ENCODE measurements around the gene PRPH.
"Not testable (repeated sequence)": the region's sequence is repeated elsewhere in the genome, so short reads cannot be mapped to it uniquely, and the experiment has no call there.

PRPH gene

DNA sequence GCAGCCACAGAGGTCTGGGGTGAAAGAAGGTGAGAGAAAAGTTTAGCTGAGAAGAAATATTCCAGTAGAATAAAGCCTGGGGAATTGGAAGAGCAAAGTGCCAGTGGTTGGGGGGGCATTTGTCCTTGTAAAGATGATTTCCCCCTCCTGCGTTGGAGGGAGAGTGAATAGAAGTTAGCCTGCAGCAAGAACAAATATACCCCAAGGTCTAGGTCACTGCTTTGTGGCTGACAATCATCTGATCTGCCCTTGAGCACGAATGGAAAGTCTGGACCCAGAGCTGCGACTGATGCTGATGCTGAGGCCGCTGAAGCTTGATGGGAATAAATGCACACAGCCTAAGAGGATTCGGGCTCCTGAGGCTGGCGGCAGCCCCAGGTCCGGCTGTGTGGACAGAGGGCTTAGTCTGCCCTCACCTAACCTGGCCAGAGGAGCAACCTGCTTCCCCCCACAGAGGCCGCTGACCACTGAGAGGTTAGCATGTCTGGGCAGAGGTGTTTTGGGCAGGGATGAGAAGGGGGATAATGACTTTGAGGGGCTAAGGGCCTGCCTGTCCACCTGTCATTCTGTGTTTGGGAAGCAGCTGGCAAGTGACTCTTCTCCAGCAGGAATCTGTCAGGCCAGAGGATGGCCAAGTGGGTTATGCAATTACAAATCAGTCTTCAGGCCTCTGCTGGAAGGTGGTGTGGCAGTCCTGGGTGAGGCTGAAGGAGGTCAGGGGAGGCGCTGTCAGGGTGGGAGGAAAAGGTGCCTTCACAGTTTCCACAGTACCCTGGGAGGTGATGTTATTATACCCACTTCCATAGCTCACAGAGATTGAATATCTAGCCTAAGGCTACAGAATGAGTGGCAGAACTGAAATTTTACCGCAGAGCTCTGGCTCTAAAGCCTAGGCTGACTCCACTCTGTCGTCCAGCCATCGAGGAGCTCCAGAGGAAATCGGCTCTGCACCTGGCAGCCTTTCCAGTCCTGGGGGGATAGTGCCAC is 18.4 kb upstream of the PRPH start:
- no peak for DNase-seq

DNA sequence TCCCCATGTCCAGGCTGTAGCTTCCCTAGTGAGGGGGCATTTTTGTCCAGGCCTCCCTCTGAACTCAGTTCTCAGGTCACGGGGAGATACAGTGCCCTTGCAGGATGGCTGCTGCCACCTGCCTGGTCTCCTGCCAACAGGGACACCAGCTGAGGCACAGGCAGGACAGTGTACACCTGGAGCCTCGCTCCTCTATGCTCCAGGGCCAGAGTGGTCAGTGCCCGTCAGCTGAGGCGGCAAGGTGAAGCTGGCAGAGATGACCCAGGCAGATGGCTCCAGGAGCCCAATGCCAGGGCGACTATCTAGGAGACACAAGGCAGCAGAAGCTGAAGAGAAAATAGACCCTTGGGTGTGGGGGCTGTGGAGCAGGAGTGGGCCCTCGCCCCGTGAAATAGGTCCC is 17.5 kb upstream of the PRPH start:
- DNase-seq, result no peak

DNA sequence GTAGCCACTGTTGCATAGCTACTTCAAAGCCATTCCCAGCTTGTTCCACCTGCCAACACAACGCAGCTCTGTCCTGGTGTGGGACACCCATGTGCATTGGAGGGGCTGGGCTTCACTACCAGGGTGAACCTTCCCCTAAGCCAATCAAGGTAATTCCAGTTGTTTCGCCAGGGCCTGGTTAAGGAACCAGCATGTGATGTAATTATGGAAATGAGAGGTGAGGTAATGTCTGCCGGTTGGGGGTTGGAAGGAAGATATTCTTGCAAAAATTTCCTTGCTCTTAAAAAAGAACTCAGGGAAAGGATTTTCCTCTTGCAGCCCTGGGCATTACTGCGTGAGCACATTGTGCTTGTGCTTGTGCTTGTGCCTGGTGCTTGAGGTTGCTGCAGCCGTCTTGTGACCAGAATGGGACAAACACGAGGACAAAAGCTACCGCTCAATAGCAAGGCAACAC is 15.2 kb upstream of the PRPH start:
- no peak for DNase-seq

DNA sequence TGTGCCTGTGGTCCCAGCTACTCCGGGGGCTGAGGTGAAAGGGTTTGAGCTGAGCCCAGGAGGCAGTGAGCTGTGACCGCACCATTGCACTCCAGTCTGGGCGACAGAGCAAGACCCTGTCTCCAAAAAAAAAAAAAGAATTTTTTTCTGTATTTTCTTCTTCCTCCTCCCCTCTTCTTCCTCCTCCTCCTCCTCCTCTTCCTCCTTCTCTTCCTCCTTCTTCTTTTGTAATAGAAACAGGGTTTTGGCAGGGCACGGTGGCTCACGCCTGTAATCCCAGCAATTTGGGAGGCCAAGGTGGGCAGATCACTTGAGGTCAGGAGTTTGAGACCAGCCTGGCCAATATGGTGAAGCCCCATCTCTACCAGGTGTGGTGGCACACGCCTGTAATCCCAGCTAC is 14.4 kb upstream of the PRPH start:
- not testable (repeated sequence) for DNase-seq

DNA sequence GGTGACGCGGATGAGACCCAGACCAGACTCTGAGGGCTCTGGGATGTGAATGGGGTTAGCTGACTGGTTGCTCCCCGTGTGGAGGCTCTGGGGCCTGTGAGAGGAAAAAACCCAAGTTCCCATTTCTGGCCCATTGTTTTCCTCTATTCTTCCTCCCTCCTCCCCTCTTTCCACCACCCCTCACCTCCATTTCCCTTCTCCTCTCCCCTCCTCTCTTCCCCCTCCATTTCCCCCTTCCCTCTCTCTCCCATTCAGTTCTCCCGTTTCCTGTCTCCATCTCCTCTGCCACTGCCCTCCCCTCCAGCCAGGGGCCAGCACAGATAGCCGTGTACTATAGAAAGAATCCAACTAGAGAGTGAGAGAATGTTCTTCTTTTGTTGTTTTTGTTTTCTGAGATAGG is 12.6 kb upstream of the PRPH start:
- DNase-seq, result no peak

DNA sequence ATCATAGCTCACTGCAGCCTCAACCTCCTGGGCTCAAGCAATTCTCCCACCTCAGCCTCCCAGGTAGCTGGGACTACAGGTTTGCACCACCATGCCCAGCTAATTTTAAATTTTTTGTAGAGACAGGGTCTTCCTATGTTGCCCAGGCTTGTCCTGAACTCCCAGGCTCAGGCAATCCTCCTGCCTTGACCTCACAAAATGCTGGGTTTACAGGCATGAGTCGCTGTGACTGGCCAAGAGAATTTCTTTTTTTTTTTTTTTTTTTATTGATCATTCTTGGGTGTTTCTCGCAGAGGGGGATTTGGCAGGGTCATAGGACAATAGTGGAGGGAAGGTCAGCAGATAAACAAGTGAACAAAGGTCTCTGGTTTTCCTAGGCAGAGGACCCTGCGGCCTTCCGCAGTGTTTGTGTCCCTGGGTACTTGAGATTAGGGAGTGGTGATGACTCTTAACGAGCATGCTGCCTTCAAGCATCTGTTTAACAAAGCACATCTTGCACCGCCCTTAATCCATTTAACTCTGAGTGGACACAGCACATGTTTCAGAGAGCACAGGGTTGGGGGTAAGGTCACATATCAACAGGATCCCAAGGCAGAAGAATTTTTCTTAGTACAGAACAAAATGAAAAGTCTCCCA is 12.1 kb upstream of the PRPH start:
- not testable (repeated sequence) for DNase-seq

DNA sequence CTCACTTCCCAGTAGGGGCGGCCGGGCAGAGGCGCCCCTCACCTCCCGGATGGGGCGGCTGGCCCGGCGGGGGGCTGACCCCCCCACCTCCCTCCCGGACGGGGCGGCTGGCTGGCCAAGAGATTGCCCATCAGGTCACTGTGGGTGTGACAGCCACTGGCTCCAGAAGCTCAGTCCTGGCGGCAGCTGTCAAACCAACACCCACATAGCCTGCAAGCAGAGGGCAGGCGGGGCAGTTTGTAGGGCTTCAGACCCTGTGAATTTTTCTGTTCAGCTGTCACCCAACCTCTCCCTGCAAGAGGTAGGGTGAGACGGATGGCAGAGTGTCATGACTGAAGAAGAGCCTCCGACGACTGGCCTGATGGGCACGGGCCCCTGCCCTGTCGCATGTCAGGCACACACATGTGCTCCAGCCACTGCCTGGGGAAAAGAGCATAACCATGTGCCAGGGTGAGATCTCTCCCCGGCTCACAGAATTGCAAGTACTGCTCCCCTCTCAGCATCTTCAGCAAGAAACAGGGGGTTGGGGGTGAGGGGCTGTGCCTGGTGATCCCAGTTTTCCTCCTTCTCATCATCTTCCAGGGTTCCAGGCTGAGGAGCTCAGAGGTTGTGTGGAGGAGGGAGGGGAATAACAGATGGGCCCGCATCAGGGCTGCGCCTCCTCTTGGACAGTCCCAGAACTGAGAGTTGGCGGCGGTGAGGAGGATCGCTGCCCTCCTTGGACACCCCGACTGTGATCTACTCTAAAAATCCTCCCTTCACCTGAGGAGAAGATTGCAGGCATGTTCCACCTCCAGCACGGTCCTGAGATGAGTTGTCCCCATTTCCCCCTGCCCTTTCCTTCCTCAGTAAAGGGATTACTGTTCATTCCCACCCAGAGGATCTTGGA is 11.2 kb upstream of the PRPH start:
- DNase-seq, result no peak

DNA sequence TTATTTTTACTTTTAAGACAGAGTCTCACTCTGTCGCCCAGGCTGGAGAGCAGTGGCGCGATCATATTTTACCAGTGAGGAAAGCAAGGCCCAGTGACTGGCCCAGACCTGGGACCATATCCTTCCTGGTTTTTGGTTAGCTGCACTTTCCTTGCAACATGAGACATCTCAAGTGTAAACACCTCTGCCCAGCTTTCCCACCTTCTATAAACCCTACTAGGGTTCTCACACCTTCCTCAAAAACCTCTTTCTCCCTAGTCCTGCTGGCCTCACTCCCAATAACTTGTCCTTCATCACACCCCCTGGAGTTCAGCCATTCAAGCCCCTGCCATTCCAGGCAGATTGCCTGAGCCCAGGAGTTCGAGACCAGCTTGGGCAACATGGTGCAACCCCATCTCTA is 10.3 kb upstream of the PRPH start:
- DNase-seq, result no peak

DNA sequence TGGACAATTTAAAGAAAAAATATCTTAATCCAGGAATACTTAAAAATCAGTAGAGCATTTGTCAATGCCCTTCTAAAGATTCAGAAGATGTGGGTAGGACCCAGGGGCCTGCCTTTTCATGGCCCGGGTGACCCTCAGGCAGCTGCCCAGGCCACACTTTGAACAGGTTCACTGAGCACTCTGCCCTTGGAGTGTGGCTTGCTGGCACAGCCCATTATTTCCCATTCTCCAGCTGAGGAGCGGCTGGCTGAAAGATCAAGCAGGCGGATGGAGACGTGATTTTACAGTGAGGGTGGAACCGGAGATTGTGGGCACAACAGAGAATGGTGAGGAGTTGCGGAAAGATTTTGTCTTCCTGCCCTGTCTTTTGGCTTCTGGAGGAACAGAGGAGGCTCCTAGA is 7.1 kb upstream of the PRPH start:
- no peak for DNase-seq

DNA sequence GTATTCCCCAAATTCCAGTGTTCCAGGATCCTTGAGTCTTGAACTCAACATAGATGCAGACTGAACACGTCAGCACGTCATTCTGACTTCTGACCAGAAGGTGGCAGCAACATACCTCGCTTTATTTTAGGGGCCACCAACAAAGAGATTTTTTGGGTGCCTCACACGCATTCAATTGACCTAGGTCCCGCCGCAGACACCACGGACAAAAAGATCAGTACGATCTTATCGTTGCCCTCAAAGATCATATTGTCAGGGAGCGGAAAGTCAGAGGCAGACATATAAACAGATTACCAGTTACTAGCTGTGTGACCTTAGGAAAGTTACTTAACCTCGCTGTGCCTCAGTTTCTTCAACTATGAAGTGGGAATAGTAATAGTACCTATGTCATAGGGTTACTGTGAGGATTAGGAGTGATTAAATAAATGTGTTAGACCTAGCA is 6.5 kb upstream of the PRPH start:
- no peak for DNase-seq

DNA sequence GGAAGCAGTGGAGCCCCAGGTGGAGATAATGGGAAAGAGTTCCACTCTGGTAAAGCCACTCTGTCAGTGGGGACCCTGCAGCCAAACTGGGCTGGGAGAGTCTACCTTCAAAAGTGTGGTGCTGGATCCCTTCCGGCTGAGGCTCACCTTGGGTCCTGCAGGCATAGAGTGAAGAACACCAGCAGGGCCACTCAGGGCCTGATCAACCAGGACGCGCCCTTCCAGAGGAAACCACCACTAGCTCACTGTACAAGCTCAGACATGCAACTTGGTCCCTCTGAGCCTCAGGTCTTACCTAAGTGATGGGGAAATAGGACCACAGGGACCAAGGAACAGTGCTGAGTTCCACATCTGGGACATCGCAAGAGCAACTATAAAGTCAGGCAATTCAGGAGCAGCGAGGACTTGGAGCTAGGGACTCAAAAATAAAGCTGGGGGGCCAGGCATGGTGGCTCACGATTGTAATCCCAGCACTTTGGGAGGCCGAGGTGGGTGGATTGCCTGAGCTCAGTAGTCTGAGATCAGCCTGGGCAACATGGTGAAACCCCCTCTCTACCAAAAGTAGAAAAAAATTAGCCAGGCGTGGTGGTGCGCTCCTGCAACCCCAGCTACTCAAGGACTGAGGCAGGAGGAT is 5.9 kb upstream of the PRPH start:
- DNase-seq, result no peak

DNA sequence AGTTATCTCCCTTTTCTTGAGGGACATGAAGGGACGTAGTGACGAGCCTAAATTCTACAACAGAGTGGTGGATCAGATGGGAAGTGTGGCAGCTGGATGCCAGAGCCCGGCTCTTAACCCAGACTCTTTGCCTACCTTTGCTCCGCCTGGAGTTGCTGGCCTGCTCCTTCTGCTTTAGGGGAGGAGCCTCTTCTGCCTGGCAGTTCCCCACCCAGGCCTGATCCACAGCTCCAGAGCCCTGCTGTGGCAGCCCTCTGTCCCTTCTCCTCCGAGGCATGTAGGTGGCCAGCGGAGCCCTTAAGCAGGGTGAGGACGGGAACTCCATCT is 2.3 kb upstream of the PRPH start:
- no peak for DNase-seq

DNA sequence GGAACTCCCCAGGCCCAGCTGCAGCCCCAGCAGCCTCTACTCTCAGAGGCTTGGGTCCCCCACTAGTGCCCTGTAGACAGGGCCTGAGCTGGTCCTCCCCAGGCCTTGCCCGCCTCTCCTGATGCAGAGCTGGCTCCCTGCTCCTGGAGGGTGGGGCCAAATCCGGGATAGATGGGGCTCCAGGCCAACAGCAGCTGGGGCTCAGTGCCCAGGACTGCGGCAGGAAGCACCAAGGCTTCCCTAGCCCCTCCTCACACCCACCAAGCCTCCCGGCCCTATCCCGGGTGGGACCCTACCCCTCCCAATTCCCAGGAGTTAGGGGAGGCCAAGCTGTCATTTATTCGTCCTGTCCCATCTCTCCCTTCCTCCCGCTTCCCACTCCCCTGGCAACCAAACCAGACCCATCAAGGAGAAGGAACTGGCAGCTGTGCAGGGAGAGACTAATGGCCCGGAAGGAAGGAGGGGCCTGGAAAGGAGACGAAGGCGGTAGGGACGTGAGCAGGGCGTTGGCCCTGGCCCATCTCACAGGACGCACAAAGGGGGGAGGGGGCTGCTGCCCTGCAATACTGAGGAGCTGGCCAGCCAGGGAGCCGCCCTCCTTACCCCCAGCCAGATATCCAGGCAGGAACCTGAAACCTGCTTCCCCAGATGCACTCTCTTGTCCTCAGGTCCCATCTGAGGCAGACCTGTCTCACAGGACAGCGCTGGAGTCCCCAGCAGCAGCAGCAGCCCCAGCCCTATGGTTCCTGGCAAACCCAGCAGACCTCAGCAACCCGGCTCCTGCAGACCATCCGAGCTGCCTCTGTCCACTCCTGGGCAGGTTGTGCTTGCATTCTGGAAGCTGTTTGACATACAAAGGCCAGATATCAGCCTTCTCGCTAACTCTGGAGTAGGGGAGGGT is 1.6 kb upstream of the PRPH start:
- no peak for DNase-seq

DNA sequence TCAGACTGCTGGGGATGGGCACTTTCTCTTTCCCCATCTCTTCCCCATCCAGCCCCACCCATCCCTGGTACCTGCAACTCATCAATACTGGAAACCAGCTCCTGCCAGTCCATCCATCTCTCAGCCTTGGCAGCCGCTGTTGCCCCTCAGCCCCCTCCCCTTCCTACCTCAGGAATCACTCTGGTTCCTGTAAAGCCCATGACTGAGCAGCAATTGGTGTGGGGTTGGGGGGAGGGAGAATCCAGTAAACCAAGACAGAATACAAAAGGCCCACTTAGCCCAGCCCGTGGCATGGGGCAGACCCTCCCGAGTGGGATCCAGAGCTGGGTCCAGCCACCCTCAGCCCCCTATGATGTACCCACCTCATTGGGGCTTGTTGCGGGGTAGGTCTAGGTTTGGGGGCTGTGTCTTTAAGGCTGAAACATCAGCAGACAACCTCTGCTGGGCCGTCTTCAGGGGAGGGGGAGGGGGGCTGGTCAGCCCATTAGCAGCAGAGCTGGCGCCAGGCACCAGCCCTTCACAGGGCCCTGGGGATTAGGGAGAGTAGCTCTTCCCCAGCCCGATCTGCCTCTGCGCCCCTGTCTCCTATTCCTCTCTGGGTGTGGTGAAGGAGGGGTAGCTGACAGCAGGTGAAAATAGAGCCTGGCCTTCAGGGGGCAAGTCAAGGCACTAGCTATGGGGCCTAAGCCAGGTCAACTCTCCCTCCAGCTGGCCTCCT is 702 bp upstream of the PRPH start:
- DNase-seq, result no peak

DNA sequence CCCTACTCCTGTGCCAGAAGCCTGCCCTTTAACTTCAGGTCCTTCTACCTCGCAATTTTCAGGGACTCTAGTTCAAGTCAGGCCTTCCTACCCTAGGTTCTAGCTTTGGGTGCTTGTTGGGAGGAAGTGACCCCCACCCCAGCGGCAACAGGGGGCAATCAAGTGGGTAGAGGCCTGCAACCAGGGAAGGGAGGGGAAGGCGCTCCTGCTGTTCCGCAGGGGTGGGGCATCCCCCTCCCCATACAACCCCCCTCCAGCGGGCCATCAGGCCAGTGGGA is 204 bp upstream of the PRPH start:
- DNase-seq, result no peak

DNA sequence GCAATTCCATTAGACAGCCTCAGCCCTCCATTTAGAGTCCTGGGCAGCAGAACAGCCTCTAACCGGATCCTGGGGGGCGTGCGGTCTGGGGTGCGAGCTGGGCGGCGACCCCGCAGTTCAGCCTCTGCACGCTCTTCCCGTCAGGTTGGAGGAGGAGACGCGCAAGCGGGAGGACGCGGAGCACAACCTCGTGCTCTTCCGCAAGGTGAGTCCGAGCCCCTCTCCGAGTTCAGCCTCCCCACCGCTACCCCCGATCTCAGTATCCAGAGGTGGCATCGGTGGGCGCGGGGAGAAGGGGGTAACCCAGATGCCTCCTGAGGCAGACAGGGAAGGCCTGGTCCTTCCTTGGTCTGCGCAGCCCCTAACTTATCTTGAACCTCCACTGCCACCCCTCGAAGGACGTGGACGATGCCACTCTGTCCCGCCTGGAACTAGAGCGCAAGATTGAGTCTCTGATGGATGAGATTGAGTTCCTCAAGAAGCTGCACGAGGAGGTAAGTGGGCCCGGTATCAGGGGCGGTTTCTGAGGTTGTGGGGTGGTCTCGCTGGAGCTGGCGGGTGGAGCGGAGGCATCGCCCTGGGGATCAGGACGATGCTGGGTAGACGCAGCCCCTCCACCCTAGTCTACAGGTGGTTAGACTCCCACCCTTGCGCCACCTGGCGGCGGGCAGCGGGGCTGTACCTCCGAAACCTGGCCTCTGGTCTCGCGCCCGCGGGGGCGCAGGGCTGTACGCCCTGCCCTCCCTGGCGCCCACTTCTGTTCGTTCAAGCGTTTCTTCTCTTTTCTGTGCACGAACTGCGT is 1.3 kb downstream of the PRPH start:
- DNase-seq, result no peak

DNA sequence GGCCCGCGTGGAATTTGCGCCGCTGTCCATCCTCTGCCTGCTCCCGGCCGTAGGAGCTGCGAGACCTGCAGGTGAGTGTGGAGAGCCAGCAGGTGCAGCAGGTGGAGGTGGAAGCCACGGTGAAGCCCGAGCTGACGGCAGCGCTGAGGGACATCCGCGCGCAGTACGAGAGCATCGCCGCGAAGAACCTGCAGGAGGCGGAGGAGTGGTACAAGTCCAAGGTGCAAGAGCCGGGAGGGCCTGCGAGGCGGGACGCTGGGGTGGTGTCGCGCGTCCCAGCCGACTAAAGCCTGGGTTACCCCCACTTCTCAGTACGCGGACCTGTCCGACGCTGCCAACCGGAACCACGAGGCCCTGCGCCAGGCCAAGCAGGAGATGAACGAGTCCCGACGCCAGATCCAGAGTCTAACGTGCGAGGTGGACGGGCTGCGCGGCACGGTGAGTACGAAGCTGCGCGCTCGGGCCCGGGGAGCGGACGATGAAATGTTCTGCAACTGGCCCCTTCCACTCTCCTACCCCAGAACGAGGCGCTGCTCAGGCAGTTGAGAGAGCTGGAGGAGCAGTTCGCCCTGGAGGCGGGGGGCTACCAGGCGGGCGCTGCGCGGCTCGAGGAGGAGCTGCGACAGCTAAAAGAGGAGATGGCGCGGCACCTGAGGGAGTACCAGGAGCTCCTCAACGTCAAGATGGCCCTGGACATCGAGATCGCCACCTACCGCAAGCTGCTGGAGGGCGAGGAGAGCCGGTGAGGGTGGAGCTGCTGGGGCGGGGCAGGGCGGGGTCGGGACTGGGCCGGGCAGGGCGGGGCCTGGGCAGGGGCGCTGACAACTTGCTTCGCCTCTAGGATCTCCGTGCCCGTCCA is 2.1 kb downstream of the PRPH start:
- DNase-seq, result no peak

DNA sequence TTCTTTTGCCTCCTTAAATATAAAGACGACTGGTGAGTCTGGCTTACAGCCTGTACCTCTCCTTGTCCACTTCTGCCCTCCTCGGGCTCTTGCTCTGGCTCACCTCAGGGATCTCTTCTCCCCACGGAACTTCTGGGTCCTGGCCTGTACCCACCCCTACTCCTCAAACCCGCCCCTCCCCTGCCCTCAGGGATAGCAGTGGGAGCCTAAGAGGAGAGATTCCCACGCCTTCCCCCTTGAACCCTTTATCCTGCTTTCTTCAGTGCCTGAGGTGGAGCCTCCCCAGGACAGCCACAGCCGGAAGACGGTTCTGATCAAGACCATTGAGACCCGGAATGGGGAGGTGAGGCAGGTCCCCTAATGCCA is 2.7 kb downstream of the PRPH start:
- DNase-seq, result no peak

DNA sequence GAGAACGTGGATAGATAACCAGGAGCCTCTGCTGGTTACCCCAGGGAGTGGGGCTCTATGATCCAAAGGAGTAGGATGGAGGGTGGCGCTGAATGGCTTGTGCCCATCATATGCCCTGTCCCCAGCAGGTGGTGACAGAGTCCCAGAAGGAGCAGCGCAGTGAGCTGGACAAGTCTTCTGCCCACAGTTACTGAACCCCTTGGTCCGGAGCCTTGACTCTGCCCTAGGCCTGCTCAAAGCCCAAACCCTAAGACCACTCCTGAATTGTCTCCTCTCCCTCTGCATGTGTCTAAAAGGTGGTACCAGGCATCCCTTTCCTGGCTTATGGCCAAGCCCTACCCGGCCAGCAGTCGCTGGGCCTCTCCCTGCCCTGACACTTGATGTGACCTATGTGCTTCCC is 3.2 kb downstream of the PRPH start:
- DNase-seq, result no peak

DNA sequence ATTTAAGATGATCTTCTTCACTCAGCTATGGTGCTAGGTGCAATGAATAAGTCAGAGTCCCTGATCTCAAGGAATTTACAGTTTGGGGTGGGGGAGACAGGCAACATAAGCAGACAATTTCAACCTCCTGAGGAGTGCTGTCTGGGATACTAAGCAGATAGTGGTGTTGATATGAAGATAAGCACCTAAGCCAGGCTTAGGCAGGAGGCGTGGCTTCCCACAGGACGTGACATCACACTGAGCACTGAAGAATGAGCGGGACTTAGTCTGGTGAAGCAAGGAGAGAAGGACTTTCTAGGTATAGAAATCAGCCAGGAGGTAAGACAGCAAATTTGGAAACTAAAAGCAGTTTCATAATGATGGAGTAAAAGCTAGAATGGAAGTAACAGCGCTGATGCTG is 6.8 kb downstream of the PRPH start:
- no peak for DNase-seq

Measured in NCI-H1436 treated with DMSO at 0.1 percent for 48 hours (cell line).